Heart right ventricle (tissue), 16 donors: ENCODE data around the gene RAI14. TPM values are rescaled to one million over a fixed set of nuclear protein-coding genes. Genes with fewer than 3 reads are reported as not detected.
"Not testable (repeated sequence)": the region's sequence is repeated elsewhere in the genome, so short reads cannot be mapped to it uniquely, and the experiment has no call there.

Source experiments
- ATAC-seq, 8 donors: fragments of 200-7000 bp; cut with Tn5 transposase; one replicate each; pipeline ENCODE4 v1.9.1; 2020; ENCODE audit warnings: mild to moderate bottlenecking in 8 of 8, moderate library complexity in 8 of 8, moderate number of reproducible peaks in 1 of 8
- DNase-seq, 2 donors: peaks; one replicate each; pipeline ENCODE4 v3.0.0-alpha.2; 2020
- H3K27ac ChIP-seq, 10 donors: fragments of 200-600 bp; sonication (generic) in 2 of 10; one replicate each; pipeline versions ENCODE4 v1.5.0 to v1.8.0; 2020 to 2022; ENCODE audit warnings: mild to moderate bottlenecking in 3 of 10
- H3K27me3 ChIP-seq, 7 donors: fragments of 200-600 bp; one replicate each; pipeline ENCODE4 v1.8.0; 2021 to 2022; ENCODE audit warnings: mild to moderate bottlenecking in 2 of 7
- H3K36me3 ChIP-seq, 9 donors: fragments of 200-600 bp; sonication (generic) in 1 of 9; one replicate each; pipeline versions ENCODE4 v1.5.0 to v1.8.0; 2020 to 2022; ENCODE audit warnings: mild to moderate bottlenecking in 2 of 9
- H3K4me1 ChIP-seq, 9 donors: fragments of 200-600 bp; sonication (generic) in 1 of 9; one replicate each; pipeline versions ENCODE4 v1.5.0 to v1.8.0; 2020 to 2022; ENCODE audit warnings: mild to moderate bottlenecking in 4 of 9
- H3K4me3 ChIP-seq, 10 donors: fragments of 200-600 bp; sonication (generic) in 2 of 10; one replicate each; pipeline versions ENCODE4 v1.5.0 to v1.8.0; 2020 to 2022; ENCODE audit warnings: mild to moderate bottlenecking in 7 of 10, moderate library complexity in 2 of 10
- H3K9me3 ChIP-seq, 11 donors: fragments of 200-600 bp in 10 of 11; sonication (generic) in 2 of 11; one replicate each; pipeline versions ENCODE4 v1.5.0 to v1.8.0; 2013 to 2022; ENCODE audit warnings: mild to moderate bottlenecking in 2 of 11, control low read depth in 1 of 11, moderate library complexity in 1 of 11
- WGBS, 2 donors: extraction: QIAGEN DNeasy Blood & Tissue Kit; methylation state at CpG; one replicate each; pipeline ENCODE4 v1.1.7; 2013; ENCODE audit warnings: inconsistent platforms in 1 of 2; 5-methylcytosine and 5-hydroxymethylcytosine counted together
- intact Hi-C, 10 donors: fragments of 100-400 bp; cut with DNase I; formaldehyde crosslinking; loops; one replicate each; pipeline versions ENCODE4 v1.11.1 to v1.14.2; 2022
- polyA plus RNA-seq, 2 donors: library from polyadenylated mRNA; stranded (reverse); fragments of 200-250 nt; gene quantifications; one replicate each; pipeline ENCODE4 v1.2.3, GENCODE V29; 2013
- total RNA-seq, 10 donors: library from RNA; stranded (reverse); fragmentation: NEBNext Ultra II Directional in 3 of 10; extraction: Animal tissue kit (Norgen Biotek cat#: 25700) in 3 of 10; gene quantifications; one replicate each; pipeline versions ENCODE4 v1.2.1 to v1.2.4, GENCODE V29; 2021 to 2023
- TF ChIP-seq, protein P1 (sequence below), 9 donors: fragments of 200-600 bp; sonication (generic) in 2 of 9; IDR thresholded peaks; one replicate each; pipeline versions ENCODE4 v1.5.0 to v1.8.0; 2021 to 2022; ENCODE audit warnings: antibody characterized with exemption in 9 of 9, mild to moderate bottlenecking in 5 of 9, moderate library complexity in 1 of 9
- donor health status: Arrhythmogenic right ventricular cardiomyopathy.
- donor health status: ischemic (EF 13 %, LVEDD 7.1; RV severe dilation, severe dysfunction).
- donor health status: healthy with polysubstance abuse.
- donor health status: DM: no; HTN: yes; CAD: no.
- donor health status: DM: no; HTN: no; CAD: no.
- donor health status: ischemic (EF 25% LVEDD 6.9; RV normal size, moderate dysfunction).
- donor health status: ischemic (EF 25% LVEDD 5.7; RV mildly dilated, moderate dysfunction).
- donor health status: healthy.
- donor health status: DM: yes; HTN: yes; CAD: no.
- donor health status: Ischemic cardiomyopathy.
- donor health status: ischemic (EF 35%, LVEDD 5.7; RV mildly dilated, moderate dysfunction).
- donor health status: nonischemic (EF 11% LVEDD 7.7; RV severe dilation, severe dysfunction).
- donor health status: DM: yes; HTN: yes; CAD: no.
- donor health status: PGD.
- donor health status: ischemic (EF 29% LVEDD 5.4; RV normal size, mild dysfunction).
- donor health status: nonischemic (EF 23%, LVEDD 6.1; RV moderate dilation, normal function).

The RAI14 gene
- total and polyA plus RNA-seq, 12 donors = 3.3 to 25.5 (median 9.3) TPM

DNA sequence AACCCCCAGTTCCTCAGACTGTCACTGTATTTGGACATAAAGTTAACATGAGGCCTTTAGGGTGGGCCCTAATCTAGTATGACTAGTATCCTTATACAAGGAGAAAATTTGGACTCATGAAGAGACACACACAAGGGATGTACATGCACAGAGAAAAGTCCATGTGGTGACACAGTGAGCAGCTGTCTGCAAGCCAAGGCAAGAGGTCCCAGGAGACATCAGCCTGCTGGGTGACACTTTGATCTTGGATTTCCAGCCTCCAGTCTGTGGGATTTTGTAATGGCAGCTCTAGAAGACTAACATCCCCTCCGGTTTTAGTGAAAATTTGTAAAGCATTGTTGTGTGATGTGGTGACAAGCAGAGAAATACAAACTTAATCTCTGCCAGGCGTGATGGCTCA, 66.1 kb downstream of the RAI14 start:
- Histone ChIP-seq H3K4me1 (peaks cover 0 to 16% (median 6%) of the 10 kb centered on the region in 9 donors), H3K4me3 (no peak overlapping the region), H3K36me3 (no peaks in the 10 kb centered on the region), H3K27ac (no peak overlapping the region), H3K27me3 (no peaks in the 10 kb centered on the region), H3K9me3 (no peaks in the 10 kb centered on the region)
- WGBS, 2 donors = 88% methylated on average over 2 of the region's 2 CpGs
- ATAC-seq (no peak), DNase-seq (no peak)
- TF ChIP-seq, protein P1, sequence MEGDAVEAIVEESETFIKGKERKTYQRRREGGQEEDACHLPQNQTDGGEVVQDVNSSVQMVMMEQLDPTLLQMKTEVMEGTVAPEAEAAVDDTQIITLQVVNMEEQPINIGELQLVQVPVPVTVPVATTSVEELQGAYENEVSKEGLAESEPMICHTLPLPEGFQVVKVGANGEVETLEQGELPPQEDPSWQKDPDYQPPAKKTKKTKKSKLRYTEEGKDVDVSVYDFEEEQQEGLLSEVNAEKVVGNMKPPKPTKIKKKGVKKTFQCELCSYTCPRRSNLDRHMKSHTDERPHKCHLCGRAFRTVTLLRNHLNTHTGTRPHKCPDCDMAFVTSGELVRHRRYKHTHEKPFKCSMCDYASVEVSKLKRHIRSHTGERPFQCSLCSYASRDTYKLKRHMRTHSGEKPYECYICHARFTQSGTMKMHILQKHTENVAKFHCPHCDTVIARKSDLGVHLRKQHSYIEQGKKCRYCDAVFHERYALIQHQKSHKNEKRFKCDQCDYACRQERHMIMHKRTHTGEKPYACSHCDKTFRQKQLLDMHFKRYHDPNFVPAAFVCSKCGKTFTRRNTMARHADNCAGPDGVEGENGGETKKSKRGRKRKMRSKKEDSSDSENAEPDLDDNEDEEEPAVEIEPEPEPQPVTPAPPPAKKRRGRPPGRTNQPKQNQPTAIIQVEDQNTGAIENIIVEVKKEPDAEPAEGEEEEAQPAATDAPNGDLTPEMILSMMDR (IDR thresholded peaks at IDR 0.05) = no peak
- intact Hi-C loops = no loop called here

DNA sequence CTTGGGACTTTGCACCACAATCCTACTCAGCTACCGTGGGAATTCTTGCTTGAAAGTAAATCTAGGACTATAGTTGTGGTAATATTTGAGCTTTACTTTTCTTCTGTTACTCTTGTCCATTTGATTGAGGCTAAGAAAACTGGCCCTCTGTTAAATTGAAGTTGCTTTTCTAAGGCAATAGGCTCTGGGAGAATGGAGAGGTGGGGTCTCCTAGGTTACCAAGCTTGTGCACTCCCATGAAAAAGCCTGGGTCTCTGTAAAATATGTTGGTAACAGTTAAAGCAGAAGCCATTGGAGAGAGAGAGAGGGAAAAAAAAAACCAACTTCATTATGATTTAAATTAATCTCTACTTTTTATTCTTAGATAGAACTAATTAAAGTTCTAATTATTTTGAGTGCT, 68.6 kb downstream of the RAI14 start:
- intact Hi-C loops = no loop called here
- TF ChIP-seq, protein P1 (IDR thresholded peaks at IDR 0.05) = no peak

DNA sequence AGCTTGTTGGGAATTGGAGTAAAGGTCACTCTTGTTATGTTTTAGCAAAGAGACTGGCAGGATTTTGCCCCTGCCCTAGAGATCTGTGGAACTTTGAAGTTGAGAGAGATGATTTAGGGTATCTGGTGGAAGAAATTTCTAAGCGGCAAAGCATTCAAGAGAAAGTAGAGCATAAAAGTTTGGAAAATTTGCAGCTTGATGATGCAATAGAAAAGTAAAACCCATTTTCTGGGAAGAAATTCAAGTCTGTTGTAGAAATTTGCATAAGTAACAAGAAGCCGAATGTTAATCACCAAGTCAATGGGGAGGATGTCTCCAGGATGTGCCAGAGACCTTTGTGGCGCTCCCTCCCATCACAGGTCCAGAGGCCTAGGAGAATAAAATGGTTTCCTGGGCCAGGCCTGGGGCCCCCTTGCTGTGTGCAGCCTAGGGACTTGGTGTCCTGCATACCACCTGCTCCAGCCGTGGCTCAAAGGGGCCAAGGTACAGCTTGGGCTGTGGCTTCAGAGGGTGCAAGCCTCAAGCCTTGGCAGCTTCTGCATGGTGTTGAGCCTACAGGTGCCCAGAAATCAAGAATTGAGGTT, 71.1 kb downstream of the RAI14 start:
- H3K27ac ChIP-seq, H3K27me3 ChIP-seq, intact Hi-C loops, H3K4me1 ChIP-seq, ATAC-seq, H3K9me3 ChIP-seq, DNase-seq, H3K4me3 ChIP-seq, H3K36me3 ChIP-seq: not testable (repeated sequence)
- WGBS, 2 donors = 96 to 98% methylated on average over 4 of the region's 4 CpGs

More for the DNA sequence above, 68.6 kb downstream of the RAI14 start:
- ATAC-seq (no peak), DNase-seq (no peak)
- H3K27me3 ChIP-seq = no peaks in the 10 kb centered on the region
- 91% methylated on average over 1 of the region's 1 CpG for WGBS, 2 donors
- H3K9me3 ChIP-seq = no peaks in the 10 kb centered on the region
- no peaks in the 10 kb centered on the region for H3K36me3 ChIP-seq
- H3K4me1 ChIP-seq = no peaks in the 10 kb centered on the region
- H3K27ac ChIP-seq = no peak overlapping the region
- H3K4me3 ChIP-seq = no peak overlapping the region

DNA sequence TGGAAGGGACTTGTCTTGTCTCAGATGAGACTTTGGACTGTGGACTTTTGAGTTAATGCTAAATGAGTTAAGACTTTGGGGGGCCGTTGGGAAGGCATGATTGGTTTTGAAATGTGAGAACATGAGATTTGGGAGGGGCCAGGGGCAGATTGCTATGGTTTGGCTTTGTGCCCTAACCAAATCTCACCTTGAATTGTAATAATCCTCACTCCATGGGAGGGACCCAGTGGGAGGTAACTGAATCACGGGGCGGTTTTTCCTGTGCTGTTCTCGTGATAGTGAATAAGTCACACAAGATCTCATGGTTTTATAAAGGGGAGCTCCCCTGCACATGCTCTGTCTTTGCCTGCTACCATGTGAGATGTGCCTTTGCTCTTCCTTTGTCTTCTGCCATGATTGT, 72.1 kb downstream of the RAI14 start:
- Histone ChIP-seq H3K27ac (no peak overlapping the region), H3K36me3 (no peaks in the 10 kb centered on the region), H3K4me3 (no peak overlapping the region), H3K27me3 (no peaks in the 10 kb centered on the region), H3K4me1 (no peaks in the 10 kb centered on the region), H3K9me3 (no peaks in the 10 kb centered on the region)
- DNase-seq = no peak
- WGBS, 2 donors = 88 to 96% methylated on average over 4 of the region's 4 CpGs
- TF ChIP-seq, protein P1 (IDR thresholded peaks at IDR 0.05) = no peak
- no peak for ATAC-seq
- intact Hi-C loops = no loop called here

DNA sequence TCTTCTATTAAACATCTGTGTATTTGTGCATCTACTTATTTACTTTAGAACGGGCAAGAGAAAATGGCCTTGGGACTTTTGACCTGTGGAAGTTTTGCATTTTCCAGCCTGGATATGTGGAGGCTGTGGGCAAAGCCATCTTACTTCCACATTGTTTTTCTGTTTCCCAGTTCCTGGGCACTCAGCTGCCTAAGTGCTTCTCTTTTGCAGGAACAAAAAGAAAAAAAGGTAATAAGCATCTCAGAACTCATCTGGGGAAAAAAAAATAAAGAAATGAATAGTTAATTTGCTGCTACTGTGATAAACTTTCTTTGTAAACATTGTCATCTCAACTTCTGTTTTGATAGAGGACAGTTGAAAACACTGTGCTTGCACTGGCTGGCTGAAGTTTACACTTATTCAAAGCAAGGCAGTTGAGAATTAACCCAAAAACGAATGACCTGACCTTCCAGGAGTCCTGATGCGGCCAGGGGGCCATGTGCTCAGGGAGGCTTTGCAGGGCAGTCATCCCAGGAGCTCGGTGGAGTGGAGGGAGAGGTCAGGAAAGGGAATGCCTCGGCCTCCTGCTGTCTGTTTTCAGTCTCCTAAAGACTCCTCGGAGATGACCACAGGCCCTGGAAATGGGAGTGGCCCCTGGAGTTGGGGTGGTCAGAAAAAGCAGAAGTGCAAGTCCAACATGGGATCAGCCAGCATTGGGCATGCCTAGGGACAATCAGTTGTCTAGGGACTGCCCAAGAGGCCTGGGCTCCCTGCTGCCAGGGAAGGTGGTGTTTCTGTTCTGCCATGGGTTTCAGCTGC, 75.5 kb downstream of the RAI14 start:
- no peak overlapping the region for H3K4me3 ChIP-seq
- ATAC-seq (no peak), DNase-seq (no peak)
- no peak overlapping the region for H3K27ac ChIP-seq
- no peaks in the 10 kb centered on the region for H3K4me1 ChIP-seq
- WGBS, 2 donors = 73 to 74% methylated on average over 6 of the region's 6 CpGs
- H3K9me3 ChIP-seq = no peaks in the 10 kb centered on the region
- TF ChIP-seq, protein P1 (IDR thresholded peaks at IDR 0.05) = no peak
- H3K27me3 ChIP-seq = no peaks in the 10 kb centered on the region
- intact Hi-C loops = loop anchor here in 1 of 10 donors (10.0 kb wide), 1 partner anchor 77 kb away; the partner anchor contains the start of gene RAI14
- H3K36me3 ChIP-seq = peaks cover 0 to 6% (median 0%) of the 10 kb centered on the region in 9 donors
